K562 (cell line): ENCODE results near the gene FAM200A. TPM values are rescaled to one million over a fixed set of nuclear protein-coding genes. Genes with fewer than 3 reads are reported as not detected.
A peak's percentile ranks its signal among the peaks of the same experiment; 100 is the strongest.

Experiments
- GABPB1 ChIP-seq: sonication (generic); formaldehyde crosslinking; IDR thresholded peaks from 2 replicates; pipeline ENCODE4 v1.8.0; 2022; ENCODE audit warnings: mild to moderate bottlenecking, missing genetic modification reagents
- HDAC1 ChIP-seq, 2 experiments: fragments of 450-650 bp; IDR thresholded peaks; 2 replicates each; pipeline ENCODE4 v1.6.1; 2016 to 2017; ENCODE audit warnings: inconsistent platforms in 1 of 2, mild to moderate bottlenecking in 1 of 2, moderate library complexity in 1 of 2
- HMGN3 ChIP-seq: IDR thresholded peaks from 2 replicates; pipeline ENCODE4 v1.6.1; 2011; ENCODE audit warnings: borderline replicate concordance, low read depth, mild to moderate bottlenecking, mixed read lengths, low read length; ENCODE audit not compliant: insufficient read length; ENCODE audit errors: extremely low read depth
- NFATC3 ChIP-seq: fragments of 450-650 bp; IDR thresholded peaks from 2 replicates; pipeline ENCODE4 v1.6.1; 2017; ENCODE audit warnings: mild to moderate bottlenecking
- PHB ChIP-seq: fragments of 250-450 bp; sonication (Bioruptor Pico); IDR thresholded peaks from 2 replicates; pipeline ENCODE4 v1.5.0; 2021
- POLR2G ChIP-seq: fragments of 200-400 bp; formaldehyde crosslinking; IDR thresholded peaks from 2 replicates; pipeline ENCODE4 v1.6.1; 2017; ENCODE audit warnings: low read depth, mild to moderate bottlenecking, antibody characterized with exemption, low read length, moderate library complexity
- PRMT5 ChIP-seq: sonication (generic); formaldehyde crosslinking; IDR thresholded peaks from 2 replicates; pipeline ENCODE4 v1.5.0; 2020; ENCODE audit warnings: missing genetic modification reagents
- SMC3 ChIP-seq: conservative IDR thresholded peaks from 2 replicates; pipeline ENCODE4 v1.6.1; 2011; ENCODE audit warnings: low read depth, low read length, improper control_type of control experiment; ENCODE audit not compliant: insufficient read depth
- SNIP1 ChIP-seq: fragments of 450-650 bp; IDR thresholded peaks from 2 replicates; pipeline ENCODE4 v1.7.1; 2017; ENCODE audit warnings: low read depth, mild to moderate bottlenecking
- TCF3 ChIP-seq: sonication (generic); formaldehyde crosslinking; IDR thresholded peaks from 2 replicates; pipeline ENCODE4 v1.4.0; 2020; ENCODE audit warnings: mild to moderate bottlenecking, missing genetic modification reagents
- TCF7L2 ChIP-seq: fragments of 150-350 bp; IDR thresholded peaks from 2 replicates; pipeline ENCODE4 v1.6.1; 2016; ENCODE audit warnings: low read depth, mild to moderate bottlenecking, low read length, moderate library complexity
- ZNF232 ChIP-seq: sonication (generic); formaldehyde crosslinking; IDR thresholded peaks from 2 replicates; pipeline ENCODE4 v1.8.0; 2022; ENCODE audit warnings: mild to moderate bottlenecking, missing genetic modification reagents
- ZNF717 ChIP-seq: fragments of 250-450 bp; sonication (Bioruptor Pico); IDR thresholded peaks from 2 replicates; pipeline ENCODE4 v1.5.0; 2021
- polyA plus RNA-seq, 8 experiments: library from polyadenylated mRNA; depleted of rRNA in 4 of 8; stranded (reverse) in 5 of 8; unstranded in 3 of 8; fragments of >200 nt; fragmentation: Nextera tagmentation in 2 of 8; fragmentation: Illumina TruSeq in 1 of 8; extraction: Ambion mirVana in 2 of 8; extraction: Trizol in 1 of 8; gene quantifications; 2 replicates each; pipeline versions ENCODE4 v1.2.1 to v1.2.3, GENCODE V29; 2011 to 2014; ENCODE audit warnings: inconsistent platforms in 1 of 8, missing spikeins in 1 of 8
- total RNA-seq, 7 experiments: library from RNA; depleted of rRNA in 6 of 7; stranded (reverse); fragments of >200 nt in 6 of 7; fragmentation: Illumina TruSeq in 2 of 7; extraction: Trizol in 2 of 7; gene quantifications; 2 replicates each; pipeline versions ENCODE4 v1.2.1 to v1.2.3, GENCODE V29; 2011 to 2021; ENCODE audit warnings: low replicate concordance in 1 of 7
- TF ChIP-seq, protein P1 (sequence below): fragments of 450-650 bp; IDR thresholded peaks from 2 replicates; pipeline ENCODE4 v1.6.1; 2016; ENCODE audit warnings: mild to moderate bottlenecking, moderate library complexity
- TF ChIP-seq, protein P2 (sequence below): fragments of 450-650 bp; formaldehyde crosslinking; IDR thresholded peaks from 2 replicates; pipeline ENCODE4 v1.4.0; 2022; ENCODE audit warnings: missing genetic modification characterization

FAM200A gene
- total and polyA plus RNA-seq, 9 of the 15 experiments (the other 6 are each of a cell fraction or from before 2014, with no cell fraction given): 3.3 to 11.2 (median 8.3) TPM

DNA sequence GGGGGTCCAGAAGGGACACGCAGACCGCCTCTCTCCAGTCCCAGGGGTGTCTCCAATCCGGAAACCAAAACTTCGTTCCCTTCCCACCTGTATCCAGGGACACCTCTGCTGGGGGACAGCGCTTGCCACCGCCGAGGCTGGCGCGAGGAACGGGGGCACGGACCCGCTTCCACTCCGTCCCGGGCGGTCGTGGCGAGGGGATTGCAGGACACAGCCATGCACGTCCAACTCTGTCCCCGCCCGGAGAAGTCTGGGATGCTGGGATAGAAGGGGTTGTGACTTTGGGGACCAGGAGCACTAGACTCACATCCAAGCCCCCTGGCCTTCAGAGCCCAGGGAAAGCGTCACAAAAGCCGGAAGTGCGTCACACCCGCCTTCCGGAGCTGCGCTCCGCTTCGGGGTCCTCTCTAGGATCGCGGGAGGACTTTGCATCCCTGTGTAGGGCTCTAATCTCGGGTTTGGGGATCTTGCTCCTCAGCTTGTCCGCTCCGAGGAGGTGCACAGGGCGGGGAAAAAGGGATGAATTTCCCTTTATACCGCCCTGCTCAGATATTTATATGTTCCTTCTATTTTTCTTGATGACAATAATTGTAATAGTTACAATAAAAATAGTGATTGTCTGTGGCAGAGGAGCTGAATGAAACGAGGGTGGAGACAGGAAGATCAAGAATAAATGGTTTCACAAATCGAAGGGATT lies at the start of gene FAM200A (continued):
- TF ChIP-seq, protein P1, sequence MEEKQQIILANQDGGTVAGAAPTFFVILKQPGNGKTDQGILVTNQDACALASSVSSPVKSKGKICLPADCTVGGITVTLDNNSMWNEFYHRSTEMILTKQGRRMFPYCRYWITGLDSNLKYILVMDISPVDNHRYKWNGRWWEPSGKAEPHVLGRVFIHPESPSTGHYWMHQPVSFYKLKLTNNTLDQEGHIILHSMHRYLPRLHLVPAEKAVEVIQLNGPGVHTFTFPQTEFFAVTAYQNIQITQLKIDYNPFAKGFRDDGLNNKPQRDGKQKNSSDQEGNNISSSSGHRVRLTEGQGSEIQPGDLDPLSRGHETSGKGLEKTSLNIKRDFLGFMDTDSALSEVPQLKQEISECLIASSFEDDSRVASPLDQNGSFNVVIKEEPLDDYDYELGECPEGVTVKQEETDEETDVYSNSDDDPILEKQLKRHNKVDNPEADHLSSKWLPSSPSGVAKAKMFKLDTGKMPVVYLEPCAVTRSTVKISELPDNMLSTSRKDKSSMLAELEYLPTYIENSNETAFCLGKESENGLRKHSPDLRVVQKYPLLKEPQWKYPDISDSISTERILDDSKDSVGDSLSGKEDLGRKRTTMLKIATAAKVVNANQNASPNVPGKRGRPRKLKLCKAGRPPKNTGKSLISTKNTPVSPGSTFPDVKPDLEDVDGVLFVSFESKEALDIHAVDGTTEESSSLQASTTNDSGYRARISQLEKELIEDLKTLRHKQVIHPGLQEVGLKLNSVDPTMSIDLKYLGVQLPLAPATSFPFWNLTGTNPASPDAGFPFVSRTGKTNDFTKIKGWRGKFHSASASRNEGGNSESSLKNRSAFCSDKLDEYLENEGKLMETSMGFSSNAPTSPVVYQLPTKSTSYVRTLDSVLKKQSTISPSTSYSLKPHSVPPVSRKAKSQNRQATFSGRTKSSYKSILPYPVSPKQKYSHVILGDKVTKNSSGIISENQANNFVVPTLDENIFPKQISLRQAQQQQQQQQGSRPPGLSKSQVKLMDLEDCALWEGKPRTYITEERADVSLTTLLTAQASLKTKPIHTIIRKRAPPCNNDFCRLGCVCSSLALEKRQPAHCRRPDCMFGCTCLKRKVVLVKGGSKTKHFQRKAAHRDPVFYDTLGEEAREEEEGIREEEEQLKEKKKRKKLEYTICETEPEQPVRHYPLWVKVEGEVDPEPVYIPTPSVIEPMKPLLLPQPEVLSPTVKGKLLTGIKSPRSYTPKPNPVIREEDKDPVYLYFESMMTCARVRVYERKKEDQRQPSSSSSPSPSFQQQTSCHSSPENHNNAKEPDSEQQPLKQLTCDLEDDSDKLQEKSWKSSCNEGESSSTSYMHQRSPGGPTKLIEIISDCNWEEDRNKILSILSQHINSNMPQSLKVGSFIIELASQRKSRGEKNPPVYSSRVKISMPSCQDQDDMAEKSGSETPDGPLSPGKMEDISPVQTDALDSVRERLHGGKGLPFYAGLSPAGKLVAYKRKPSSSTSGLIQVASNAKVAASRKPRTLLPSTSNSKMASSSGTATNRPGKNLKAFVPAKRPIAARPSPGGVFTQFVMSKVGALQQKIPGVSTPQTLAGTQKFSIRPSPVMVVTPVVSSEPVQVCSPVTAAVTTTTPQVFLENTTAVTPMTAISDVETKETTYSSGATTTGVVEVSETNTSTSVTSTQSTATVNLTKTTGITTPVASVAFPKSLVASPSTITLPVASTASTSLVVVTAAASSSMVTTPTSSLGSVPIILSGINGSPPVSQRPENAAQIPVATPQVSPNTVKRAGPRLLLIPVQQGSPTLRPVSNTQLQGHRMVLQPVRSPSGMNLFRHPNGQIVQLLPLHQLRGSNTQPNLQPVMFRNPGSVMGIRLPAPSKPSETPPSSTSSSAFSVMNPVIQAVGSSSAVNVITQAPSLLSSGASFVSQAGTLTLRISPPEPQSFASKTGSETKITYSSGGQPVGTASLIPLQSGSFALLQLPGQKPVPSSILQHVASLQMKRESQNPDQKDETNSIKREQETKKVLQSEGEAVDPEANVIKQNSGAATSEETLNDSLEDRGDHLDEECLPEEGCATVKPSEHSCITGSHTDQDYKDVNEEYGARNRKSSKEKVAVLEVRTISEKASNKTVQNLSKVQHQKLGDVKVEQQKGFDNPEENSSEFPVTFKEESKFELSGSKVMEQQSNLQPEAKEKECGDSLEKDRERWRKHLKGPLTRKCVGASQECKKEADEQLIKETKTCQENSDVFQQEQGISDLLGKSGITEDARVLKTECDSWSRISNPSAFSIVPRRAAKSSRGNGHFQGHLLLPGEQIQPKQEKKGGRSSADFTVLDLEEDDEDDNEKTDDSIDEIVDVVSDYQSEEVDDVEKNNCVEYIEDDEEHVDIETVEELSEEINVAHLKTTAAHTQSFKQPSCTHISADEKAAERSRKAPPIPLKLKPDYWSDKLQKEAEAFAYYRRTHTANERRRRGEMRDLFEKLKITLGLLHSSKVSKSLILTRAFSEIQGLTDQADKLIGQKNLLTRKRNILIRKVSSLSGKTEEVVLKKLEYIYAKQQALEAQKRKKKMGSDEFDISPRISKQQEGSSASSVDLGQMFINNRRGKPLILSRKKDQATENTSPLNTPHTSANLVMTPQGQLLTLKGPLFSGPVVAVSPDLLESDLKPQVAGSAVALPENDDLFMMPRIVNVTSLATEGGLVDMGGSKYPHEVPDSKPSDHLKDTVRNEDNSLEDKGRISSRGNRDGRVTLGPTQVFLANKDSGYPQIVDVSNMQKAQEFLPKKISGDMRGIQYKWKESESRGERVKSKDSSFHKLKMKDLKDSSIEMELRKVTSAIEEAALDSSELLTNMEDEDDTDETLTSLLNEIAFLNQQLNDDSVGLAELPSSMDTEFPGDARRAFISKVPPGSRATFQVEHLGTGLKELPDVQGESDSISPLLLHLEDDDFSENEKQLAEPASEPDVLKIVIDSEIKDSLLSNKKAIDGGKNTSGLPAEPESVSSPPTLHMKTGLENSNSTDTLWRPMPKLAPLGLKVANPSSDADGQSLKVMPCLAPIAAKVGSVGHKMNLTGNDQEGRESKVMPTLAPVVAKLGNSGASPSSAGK: peak; percentile 48; the same call in 1 of the 2 replicates
- TF ChIP-seq ZNF232 (CRISPR knock-in tag) (peak; percentile 72; the same call in 1 of the 2 replicates), SMC3 (0 out of 2 replicates have a peak, but pooled peaks have one; percentile 6), TCF3 (CRISPR knock-in tag) (0 out of 2 replicates have a peak, but pooled peaks have one; percentile 5), ZNF717 (CRISPR knock-in tag) (no peak), GABPB1 (CRISPR knock-in tag) (peak; percentile 98), SNIP1 (peak; percentile 95), POLR2G (peak; percentile 79), PHB (CRISPR knock-in tag) (0 out of 2 replicates have a peak, but pooled peaks have one; percentile 28), NFATC3 (0 out of 2 replicates have a peak, but pooled peaks have one; percentile 20), TCF7L2 (no peak), HMGN3 (peak; percentile 43), PRMT5 (no peak), HDAC1 (IDR thresholded peaks at IDR 0.05) (peak in 1 of 2 experiments; percentile 66; a peak in 2 of 4 replicates)
- TF ChIP-seq, protein P2, sequence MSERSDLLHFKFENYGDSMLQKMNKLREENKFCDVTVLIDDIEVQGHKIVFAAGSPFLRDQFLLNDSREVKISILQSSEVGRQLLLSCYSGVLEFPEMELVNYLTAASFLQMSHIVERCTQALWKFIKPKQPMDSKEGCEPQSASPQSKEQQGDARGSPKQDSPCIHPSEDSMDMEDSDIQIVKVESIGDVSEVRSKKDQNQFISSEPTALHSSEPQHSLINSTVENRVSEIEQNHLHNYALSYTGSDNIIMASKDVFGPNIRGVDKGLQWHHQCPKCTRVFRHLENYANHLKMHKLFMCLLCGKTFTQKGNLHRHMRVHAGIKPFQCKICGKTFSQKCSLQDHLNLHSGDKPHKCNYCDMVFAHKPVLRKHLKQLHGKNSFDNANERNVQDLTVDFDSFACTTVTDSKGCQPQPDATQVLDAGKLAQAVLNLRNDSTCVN: peak; percentile 32; the same call in 1 of the 2 replicates
